PC-3 (cell line): Measurements from ENCODE around the gene SLC39A12. TPM values are rescaled to one million over a fixed set of nuclear protein-coding genes. Genes with fewer than 3 reads are reported as not detected.
A peak's percentile ranks its signal among the peaks of the same experiment; 100 is the strongest.

Source experiments
- ATAC-seq: fragments of 200-7000 bp; cut with Tn5 transposase; 2 replicates; pipeline ENCODE4 v1.9.1; 2020; ENCODE audit warnings: mild to moderate bottlenecking, moderate library complexity
- BruUV-seq: library from RNA; stranded (reverse); fragments of 400-500 nt; replicated peaks from 2 replicates; lab custom pipeline; 2021; lab: Mats Ljungman, UMichigan
- CTCF ChIA-PET: fragments of 300-600 bp; sonication (Branson Sonifier 250); formaldehyde crosslinking; loops from one replicate; lab custom pipeline; 2022; ENCODE audit warnings: antibody characterized with exemption; lab: Charles Lee
- POLR2A ChIA-PET: fragments of 300-600 bp; sonication (Branson Sonifier 250); formaldehyde crosslinking; loops from one replicate; lab custom pipeline; 2022; ENCODE audit warnings: antibody characterized with exemption; ENCODE audit not compliant: unreplicated experiment; lab: Charles Lee
- DNase-seq: peaks from one replicate; pipeline ENCODE4 v3.0.0-alpha.2; 2015
- H2AFZ ChIP-seq: fragments of 300-600 bp; sonication (generic); 2 replicates; pipeline ENCODE4 v1.6.0; 2016; ENCODE audit warnings: antibody characterized with exemption, low read length
- H3F3A ChIP-seq: fragments of 300-600 bp; sonication (generic); one replicate; pipeline ENCODE4 v1.6.0; 2017; ENCODE audit warnings: antibody characterized with exemption, low read length, control low read depth, mild to moderate bottlenecking; ENCODE audit not compliant: unreplicated experiment
- H3K27ac ChIP-seq: fragments of 300-600 bp; sonication (generic); 2 replicates; pipeline ENCODE4 v1.5.1; 2016; ENCODE audit warnings: mild to moderate bottlenecking, low read length
- H3K27me3 ChIP-seq: fragments of 300-600 bp; sonication (generic); 2 replicates; pipeline ENCODE4 v1.6.1; 2016; ENCODE audit warnings: low read length, mixed read lengths
- H3K36me3 ChIP-seq: fragments of 300-600 bp; sonication (generic); 2 replicates; pipeline ENCODE4 v1.6.1; 2016; ENCODE audit warnings: low read depth, mixed run types, low read length, mixed read lengths
- H3K4me1 ChIP-seq: fragments of 300-600 bp; sonication (generic); 2 replicates; pipeline ENCODE4 v1.5.1; 2016; ENCODE audit warnings: low read length; ENCODE audit not compliant: insufficient read depth
- H3K4me2 ChIP-seq: fragments of 300-600 bp; sonication (generic); 2 replicates; pipeline ENCODE4 v1.6.0; 2016; ENCODE audit warnings: low read length
- H3K4me3 ChIP-seq: fragments of 300-600 bp; sonication (generic); 2 replicates; pipeline ENCODE4 v1.5.1; 2016; ENCODE audit warnings: mild to moderate bottlenecking, low read length, mixed read lengths
- H3K79me2 ChIP-seq: fragments of 300-600 bp; sonication (generic); 2 replicates; pipeline ENCODE4 v1.6.1; 2017; ENCODE audit warnings: low read length, mixed read lengths
- H3K9ac ChIP-seq: fragments of 300-600 bp; sonication (generic); 2 replicates; pipeline ENCODE4 v1.6.0; 2016; ENCODE audit warnings: mild to moderate bottlenecking, low read length
- H3K9me2 ChIP-seq: fragments of 300-600 bp; sonication (generic); replicated peaks from 2 replicates; pipeline ENCODE4 v1.6.1; 2016; ENCODE audit warnings: mixed run types, low read length, mixed read lengths
- H3K9me3 ChIP-seq: fragments of 300-600 bp; sonication (generic); 2 replicates; pipeline ENCODE4 v1.6.1; 2016; ENCODE audit warnings: low read length, mixed read lengths
- H4K20me1 ChIP-seq: fragments of 300-600 bp; sonication (generic); 2 replicates; pipeline ENCODE4 v1.6.1; 2016; ENCODE audit warnings: low read length, mixed read lengths
- CTCF ChIP-seq: fragments of 300-600 bp; sonication (generic); conservative IDR thresholded peaks from 2 replicates; pipeline ENCODE4 v1.5.1; 2017; ENCODE audit warnings: antibody characterized with exemption, low read depth, mild to moderate bottlenecking, low read length
- EZH2 ChIP-seq: fragments of 300-600 bp; sonication (generic); IDR thresholded peaks from one replicate; pipeline ENCODE4 v1.6.1; 2017; ENCODE audit warnings: antibody characterized with exemption, mild to moderate bottlenecking, low read length; ENCODE audit not compliant: unreplicated experiment
- EZH2phosphoT487 ChIP-seq: fragments of 300-600 bp; sonication (generic); IDR thresholded peaks from 2 replicates; pipeline ENCODE4 v1.6.1; 2018; ENCODE audit warnings: mild to moderate bottlenecking, antibody characterized with exemption, low read length, borderline replicate concordance
- intact Hi-C: fragments of 100-400 bp; cut with micrococcal nuclease; formaldehyde crosslinking; loops from 2 replicates; pipeline ENCODE4 v1.9.0; 2023
- total RNA-seq: library from RNA; depleted of rRNA; stranded (reverse); fragments of >200 nt; gene quantifications from 2 replicates; pipeline ENCODE4 v1.2.3, GENCODE V29; 2014

The SLC39A12 gene
- total RNA-seq, 1 experiment from 2014 or later = not detected

- CTCF ChIA-PET = no interaction called here
- no peak overlapping the region for H2AFZ ChIP-seq
- no peaks in the 10 kb centered on the region for H3K36me3 ChIP-seq
- no peak for DNase-seq
- no peaks in the 10 kb centered on the region for H3K9me2 ChIP-seq
- H3K4me1 ChIP-seq = peaks cover 19% of the 10 kb centered on the region
- H3F3A ChIP-seq = no peaks in the 10 kb centered on the region
- POLR2A ChIA-PET = interaction anchor here (0.5 kb wide), 1 partner anchor 11 kb away, joined by 3 read pairs; no protein-coding TSS in a partner anchor
- no peak overlapping the region for H3K4me2 ChIP-seq
- H3K27me3 ChIP-seq = no peaks in the 10 kb centered on the region
- no peak for TF ChIP-seq CTCF
- TF ChIP-seq EZH2phosphoT487 = no peak
- H3K27ac ChIP-seq = no peak overlapping the region
- intact Hi-C loops = no loop called here
- no peaks in the 10 kb centered on the region for H3K9me3 ChIP-seq
- no peak for ATAC-seq
- no peak overlapping the region for H3K4me3 ChIP-seq
- no TSS peak for BruUV-seq
- no peak overlapping the region for H3K9ac ChIP-seq
- no peaks in the 10 kb centered on the region for H4K20me1 ChIP-seq
- no peaks in the 10 kb centered on the region for H3K79me2 ChIP-seq
These were observed 29.3 kb downstream of the SLC39A12 start for GRCh38 chr10:17980846-17981565.

- Histone ChIP-seq H4K20me1 (no peaks in the 10 kb centered on the region), H3K4me2 (peak overlapping the region; percentile 37), H3K36me3 (no peaks in the 10 kb centered on the region), H3K9me2 (no peaks in the 10 kb centered on the region), H3K9me3 (no peaks in the 10 kb centered on the region), H3K9ac (no peak overlapping the region), H3K27ac (0 out of 2 replicates have a peak overlapping the region, but pooled peaks have one; percentile 26), H3F3A (no peaks in the 10 kb centered on the region), H3K27me3 (no peaks in the 10 kb centered on the region), H3K4me3 (no peak overlapping the region), H3K79me2 (no peaks in the 10 kb centered on the region), H2AFZ (no peak overlapping the region), H3K4me1 (peaks cover 19% of the 10 kb centered on the region)
- ChIA-PET CTCF (no interaction called here), POLR2A (interaction anchor here (0.5 kb wide), 1 partner anchor 10 kb away, joined by 3 read pairs; no protein-coding TSS in a partner anchor)
- BruUV-seq = no TSS peak
- intact Hi-C loops = no loop called here
- TF ChIP-seq EZH2 = no peak
- TF ChIP-seq CTCF = no peak
- TF ChIP-seq EZH2phosphoT487 = no peak
- DNase-seq = peak; percentile 66
- ATAC-seq = peak; percentile 60
These were observed 30.2 kb downstream of the SLC39A12 start for GRCh38 chr10:17981766-17982380.

GRCh38 chr10:17984056-17984455, 32.3 kb downstream of the SLC39A12 start:
- Histone ChIP-seq H3K9ac (no peak overlapping the region), H3K27me3 (no peaks in the 10 kb centered on the region), H3K9me2 (no peaks in the 10 kb centered on the region), H4K20me1 (no peaks in the 10 kb centered on the region), H3K9me3 (no peaks in the 10 kb centered on the region), H2AFZ (no peak overlapping the region), H3K27ac (no peak overlapping the region), H3K4me2 (0 out of 2 replicates have a peak overlapping the region, but pooled peaks have one; percentile 22), H3K79me2 (no peaks in the 10 kb centered on the region), H3K36me3 (no peaks in the 10 kb centered on the region), H3K4me3 (no peak overlapping the region), H3K4me1 (peaks cover 19% of the 10 kb centered on the region), H3F3A (no peaks in the 10 kb centered on the region)
- peak; percentile 53 for DNase-seq
- no peak for TF ChIP-seq EZH2
- TF ChIP-seq EZH2phosphoT487 = no peak
- TF ChIP-seq CTCF = no peak
- ATAC-seq = no peak; the same call in 1 of the 2 replicates
- ChIA-PET POLR2A (no interaction called here), CTCF (no interaction called here)
- no TSS peak for BruUV-seq
- intact Hi-C loops = no loop called here
